GOT3 (cell line): ENCODE results near the gene LRRC8D.

Source experiments
- DNase-seq: peaks from one replicate; lab custom pipeline; 2025; ENCODE audit warnings: mixed read lengths; lab: John Stamatoyannopoulos, UW

LRRC8D gene

GRCh38 chr1:89871768-89872473 lies 51.1 kb downstream of the LRRC8D start:
- DNase-seq: no peak

DNA sequence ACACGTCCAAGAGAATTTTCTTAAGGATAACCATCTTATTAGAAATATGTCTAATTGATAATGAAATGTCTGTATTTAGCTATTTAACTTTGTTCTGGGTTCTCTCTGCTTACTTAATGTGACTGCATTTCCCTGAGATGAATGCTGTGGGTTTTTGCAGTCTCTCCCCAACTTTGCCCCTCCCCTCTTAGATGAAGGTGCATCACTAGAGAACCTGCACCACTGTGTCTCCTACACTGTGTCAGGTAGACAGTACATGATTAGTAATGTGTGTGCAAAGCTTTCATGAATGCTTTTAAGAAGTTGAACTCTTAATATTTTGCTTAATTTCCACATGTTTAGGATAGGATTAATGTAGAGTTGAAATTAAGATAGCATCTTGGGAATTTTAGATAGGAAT lies 51.7 kb downstream of the LRRC8D start:
- no peak for DNase-seq

DNA sequence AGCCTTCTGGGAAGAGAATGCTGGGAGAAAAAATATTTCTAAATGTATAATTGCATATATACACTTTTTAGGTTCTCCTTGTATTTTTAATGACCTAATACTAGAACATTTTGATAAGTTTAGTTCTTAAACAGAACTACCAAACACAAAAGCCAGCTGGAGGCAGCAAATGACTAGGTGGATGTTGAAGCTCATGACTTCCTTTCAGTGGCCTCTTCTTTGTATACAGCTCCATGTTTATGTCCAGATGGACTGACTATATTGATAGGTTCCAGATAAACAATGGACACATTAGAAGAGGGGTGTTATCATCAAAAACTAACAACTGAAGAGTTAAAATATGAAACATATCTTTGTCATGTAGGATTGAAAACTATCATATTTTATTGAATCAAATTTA lies 52.5 kb downstream of the LRRC8D start:
- no peak for DNase-seq

- DNase-seq: no peak
These were observed 52.9 kb downstream of the LRRC8D start for GRCh38 chr1:89873770-89874169.

DNA sequence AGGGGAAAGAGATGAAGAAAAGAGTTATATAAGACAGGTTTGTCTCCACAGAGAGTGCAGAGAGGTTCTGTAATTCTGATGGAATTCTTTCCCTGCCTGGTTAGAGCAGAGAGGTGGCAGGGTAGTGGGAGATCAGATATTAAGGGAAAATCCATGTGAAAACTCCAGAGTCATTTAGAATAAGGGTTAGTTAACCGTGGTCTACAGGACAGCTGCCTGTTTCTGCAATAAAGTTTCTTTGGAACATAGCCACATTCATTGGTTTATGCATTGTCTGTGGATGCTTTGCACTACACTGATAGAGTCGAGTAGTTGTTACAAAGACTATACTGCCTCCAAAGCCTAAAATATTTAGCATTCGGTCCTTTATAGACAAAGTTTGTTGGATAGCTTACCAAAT lies 55.6 kb downstream of the LRRC8D start:
- no peak for DNase-seq

DNA sequence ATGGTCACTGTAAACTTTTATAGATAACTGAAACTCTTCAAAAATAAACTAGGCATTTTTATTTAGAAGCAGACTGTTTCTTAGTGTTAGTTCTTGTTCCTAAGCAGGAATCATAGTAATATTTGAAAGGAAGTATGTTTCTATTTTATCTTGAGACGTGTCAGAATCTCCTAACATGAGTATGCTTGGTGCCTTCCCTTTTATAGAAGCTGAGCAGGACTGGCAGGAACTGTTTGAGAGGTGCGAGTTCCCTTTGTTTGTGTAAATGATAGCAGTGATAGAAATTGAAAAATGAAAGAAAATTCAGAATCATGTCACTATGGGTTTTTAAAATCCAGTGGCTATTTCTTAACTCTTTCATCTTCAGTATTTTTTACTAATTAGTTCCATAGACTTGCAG lies 56.9 kb downstream of the LRRC8D start:
- DNase-seq: no peak

DNA sequence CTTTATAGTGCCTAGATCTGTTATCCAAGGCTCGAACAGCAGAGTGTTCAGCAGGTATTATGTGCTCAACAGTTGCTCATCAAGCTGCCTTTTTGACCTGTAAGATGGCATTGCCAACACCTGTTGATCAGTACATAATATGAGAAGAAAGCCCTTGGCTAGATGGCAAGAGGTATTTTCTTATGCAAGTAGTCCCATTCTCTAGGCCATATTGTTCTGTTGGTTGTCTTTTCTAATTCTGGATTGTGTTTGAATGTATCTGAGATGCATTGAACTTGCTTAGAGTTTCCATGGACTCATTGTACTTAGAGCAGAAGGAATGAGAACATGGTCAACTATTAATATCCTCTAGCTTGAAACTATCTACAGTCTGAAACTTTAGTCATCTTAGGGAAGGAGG lies 57.4 kb downstream of the LRRC8D start:
- DNase-seq: no peak

- no peak for DNase-seq
These were observed 59.8 kb downstream of the LRRC8D start for GRCh38 chr1:89880679-89881078.

GRCh38 chr1:89881415-89882058 lies 60.7 kb downstream of the LRRC8D start:
- no peak for DNase-seq

DNA sequence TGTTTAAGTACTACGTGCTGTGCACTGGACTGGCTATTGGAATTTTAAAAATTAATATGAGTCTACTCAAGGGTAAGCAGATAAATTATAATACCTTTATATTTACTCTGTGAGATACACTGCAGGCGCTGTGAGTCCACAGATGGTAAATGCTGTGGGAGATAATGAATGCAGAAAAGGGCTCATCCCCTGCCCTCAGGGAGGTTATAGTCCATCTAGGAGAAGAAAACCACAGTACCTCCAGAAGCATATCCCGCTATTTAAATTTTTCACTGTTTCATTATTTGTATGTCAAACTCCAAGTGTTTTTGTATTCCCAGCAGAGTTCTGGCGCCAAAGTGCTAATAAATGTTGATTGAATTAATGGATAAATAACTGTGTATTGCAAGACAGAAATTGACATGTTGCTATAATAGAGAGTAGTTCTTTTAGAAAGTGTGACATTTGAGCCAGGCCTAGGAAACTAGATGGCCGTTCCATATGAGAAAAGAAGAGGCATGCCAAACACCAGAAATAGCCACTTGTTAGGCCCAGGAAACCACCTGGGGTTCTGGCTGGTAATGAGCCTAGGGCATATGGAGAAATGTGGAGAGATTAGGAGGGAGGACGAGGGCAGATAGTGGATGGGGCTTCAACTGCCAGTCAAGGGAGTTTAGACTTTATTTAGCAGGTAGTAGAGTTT lies 61.7 kb downstream of the LRRC8D start:
- no peak for DNase-seq

GRCh38 chr1:89883030-89883379 lies 62.2 kb downstream of the LRRC8D start:
- no peak for DNase-seq

DNA sequence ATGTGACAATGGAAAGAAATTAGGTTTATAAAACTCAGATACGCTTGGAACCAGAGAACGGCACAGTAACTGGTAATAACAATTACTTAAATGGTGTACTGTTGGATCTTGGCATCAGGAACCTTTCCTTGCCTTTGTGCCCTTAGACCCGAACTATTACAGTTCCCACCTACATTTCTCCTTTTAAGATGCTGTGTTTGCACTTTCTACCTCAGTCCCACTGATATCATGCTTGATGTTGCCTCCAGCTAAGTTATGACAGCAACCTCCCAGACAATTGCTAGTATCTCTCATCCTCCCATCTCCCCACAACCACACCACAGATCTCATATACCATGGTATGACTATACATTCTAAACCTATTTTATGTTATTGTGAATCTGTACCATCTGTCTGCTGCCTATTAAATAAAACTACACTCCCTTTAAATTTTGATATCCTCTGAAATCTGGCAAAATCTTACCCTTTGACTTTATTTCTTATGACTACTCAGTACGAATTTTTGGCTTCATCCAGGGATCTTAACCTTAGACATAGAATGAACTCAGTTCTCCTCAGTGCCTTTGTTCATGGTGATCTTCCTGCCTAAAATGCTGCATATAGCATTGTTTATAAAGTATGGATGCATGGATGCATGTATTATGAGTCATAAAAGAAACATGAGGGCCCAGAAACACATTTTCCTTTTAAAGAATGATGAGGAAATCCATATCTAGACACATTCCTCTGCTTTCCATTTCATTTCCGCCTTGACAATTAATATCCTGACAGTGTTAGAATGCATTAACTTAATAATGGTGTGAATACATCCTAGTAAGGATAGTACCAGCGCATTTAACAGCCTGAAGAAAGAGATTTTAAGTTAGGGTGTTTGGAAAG lies 64.1 kb downstream of the LRRC8D start:
- DNase-seq: no peak

GRCh38 chr1:89887270-89887669 lies 66.4 kb downstream of the LRRC8D start:
- no peak for DNase-seq

DNA sequence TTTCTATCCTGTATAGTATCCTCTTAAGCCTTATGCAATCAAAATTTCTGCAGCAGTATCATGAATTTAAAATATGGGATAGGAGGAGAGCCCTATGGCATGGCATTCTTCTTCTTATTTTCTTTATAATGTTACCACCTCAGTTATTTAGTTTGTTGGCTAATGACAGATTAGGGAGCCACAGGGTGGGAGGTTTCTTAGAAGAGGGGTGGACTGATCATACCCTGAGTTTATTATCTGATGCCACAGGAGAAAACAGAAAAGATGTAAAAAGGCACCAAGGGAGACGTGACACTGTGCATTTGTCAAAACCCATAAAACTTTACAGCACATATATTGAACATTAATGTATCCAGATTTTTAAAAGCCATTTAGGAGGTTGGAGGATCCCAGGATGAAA lies 66.9 kb downstream of the LRRC8D start:
- no peak for DNase-seq

DNA sequence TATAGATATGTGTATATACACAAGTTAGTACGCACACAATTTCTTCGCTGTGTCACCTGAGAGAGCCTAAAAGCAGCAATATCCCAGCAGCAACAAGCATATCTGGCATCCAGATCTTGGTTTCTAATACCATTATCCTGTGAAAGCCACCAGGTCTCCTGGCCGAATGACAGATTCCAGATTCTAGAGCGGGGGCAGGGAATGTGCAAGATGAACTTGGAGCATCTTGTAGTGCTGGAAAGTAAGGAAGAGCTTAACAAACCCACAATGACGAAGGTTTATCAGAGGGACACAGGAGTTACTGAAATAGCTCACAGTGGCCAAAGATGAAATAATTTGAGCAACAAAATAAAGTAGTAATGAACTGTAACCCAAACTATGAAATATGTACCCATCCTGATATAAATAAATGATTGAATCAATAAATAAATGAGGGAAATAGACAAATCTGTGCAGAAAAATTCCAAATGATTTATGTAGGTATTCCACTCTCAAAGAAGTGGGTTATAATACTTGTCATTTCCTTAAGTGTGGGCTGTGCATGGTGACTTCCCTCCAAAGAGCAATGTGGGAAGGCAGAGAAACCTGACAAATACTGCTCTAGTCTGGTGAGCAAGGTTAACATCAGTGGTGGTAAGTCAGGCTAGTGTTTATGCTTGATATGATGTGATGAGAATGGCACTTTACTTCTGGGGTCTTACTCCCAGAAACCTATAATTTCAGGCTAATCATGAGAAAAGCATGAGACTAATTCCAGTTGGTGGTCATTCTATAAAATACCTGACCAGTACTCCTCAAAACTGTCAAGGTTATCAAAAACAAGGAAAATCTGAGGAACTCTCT lies 67.9 kb downstream of the LRRC8D start:
- no peak for DNase-seq

GRCh38 chr1:89889323-89889615 lies 68.4 kb downstream of the LRRC8D start:
- DNase-seq: no peak

DNA sequence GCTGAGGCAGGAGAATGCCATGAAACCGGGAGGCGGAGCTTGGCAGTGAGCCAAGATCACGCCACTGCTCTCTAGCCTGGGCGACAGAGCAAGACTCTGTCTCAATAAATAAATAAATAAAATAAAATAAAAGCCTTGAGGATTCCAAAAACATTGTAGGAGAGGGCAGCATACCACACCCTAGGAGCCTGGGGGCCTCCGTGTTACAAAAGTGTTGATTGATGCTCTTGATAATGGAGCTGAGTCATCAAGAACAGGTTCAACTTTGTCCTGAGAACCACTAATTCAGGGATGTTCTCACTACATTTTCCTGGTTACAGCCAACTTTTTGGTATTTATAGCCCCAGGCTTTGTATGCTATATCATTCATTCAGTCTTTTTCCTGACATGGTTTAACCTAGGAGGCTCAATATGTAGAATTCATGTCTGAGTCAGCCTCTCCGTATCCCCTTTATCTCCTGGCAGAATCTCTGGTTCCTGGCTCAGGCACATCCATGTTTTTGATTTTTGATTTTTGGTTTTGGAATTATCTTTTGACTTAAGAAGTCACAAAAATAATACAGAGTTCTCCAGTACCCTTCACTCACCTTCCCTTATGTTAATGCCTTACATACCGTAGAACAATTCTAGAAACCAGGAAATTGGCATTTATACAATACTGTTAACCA lies 69.4 kb downstream of the LRRC8D start:
- DNase-seq: no peak

DNA sequence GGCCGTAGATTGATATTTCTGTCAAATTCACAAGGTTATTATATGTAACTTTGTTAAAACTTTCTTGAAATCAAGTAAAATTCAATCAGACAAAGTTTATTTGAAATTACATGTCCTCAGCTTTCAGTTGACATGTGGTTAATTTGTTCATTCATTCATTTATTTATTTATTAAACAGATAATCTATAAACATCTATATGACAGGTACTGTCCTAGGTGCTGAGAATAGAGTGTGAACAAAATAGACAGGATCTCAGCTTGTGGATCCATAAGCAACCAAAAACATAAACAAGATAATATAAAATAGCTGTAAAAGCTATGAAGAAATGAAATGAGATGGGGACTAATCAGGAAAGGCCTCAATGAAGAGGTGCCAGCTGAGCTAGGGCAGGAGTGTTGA lies 72.0 kb downstream of the LRRC8D start:
- no peak for DNase-seq

GRCh38 chr1:89894210-89895201 lies 73.7 kb downstream of the LRRC8D start:
- no peak for DNase-seq
